Measurements from ENCODE around the gene SETD1B. TPM values are rescaled to one million over a fixed set of nuclear protein-coding genes. Genes with fewer than 3 reads are reported as not detected.

The SETD1B gene
- total and polyA plus RNA-seq, 2 of the 4 experiments (the other 2 are of a cell fraction) = 0.90 to 5.1 TPM

GRCh38 chr12:121822393-121823100 lies 18.7 kb downstream of the SETD1B start:
- H4K8ac ChIP-seq (ENCODE audit: low read depth in 2 of 2, low read length in 2 of 2) = no peak overlapping the region
- no peaks in the 10 kb centered on the region for H3K27me3 ChIP-seq (ENCODE audit: control insufficient read depth, insufficient read depth, low read length)
- BruUV-seq (replicated peaks) = TSS peak; percentile 68
- H2BK5ac ChIP-seq (ENCODE audit: low read depth, low read length, poor library complexity, severe bottlenecking) = no peak overlapping the region
- no peaks in the 10 kb centered on the region for H3K9me1 ChIP-seq (ENCODE audit: insufficient read depth, low read length)
- no peak overlapping the region for H3K4ac ChIP-seq (ENCODE audit: low read depth, low read length)
- H2AFZ ChIP-seq (replicated peaks; ENCODE audit: low read length, poor library complexity) = no peak overlapping the region
- DNase-seq (no peak), ATAC-seq (ENCODE audit: low read depth) (no peak)
- H3K4me1 ChIP-seq (ENCODE audit: control insufficient read depth, insufficient read depth, low read length) = no peaks in the 10 kb centered on the region
- no peak overlapping the region for H3K56ac ChIP-seq (ENCODE audit: extremely low read depth, insufficient read depth, low read length)
- no peak for TF ChIP-seq BHLHE40 (IDR thresholded peaks at IDR 0.05; ENCODE audit: low read depth, low read length)
- no peak for TF ChIP-seq CHD1 (IDR thresholded peaks at IDR 0.05; ENCODE audit: low read depth, low read length)
- TF ChIP-seq SMC3 (IDR thresholded peaks at IDR 0.05; ENCODE audit: low read depth, low read length) = no peak
- TF ChIP-seq RFX5 (IDR thresholded peaks at IDR 0.05; ENCODE audit: low read depth, low read length) = no peak
- TF ChIP-seq, protein P1, sequence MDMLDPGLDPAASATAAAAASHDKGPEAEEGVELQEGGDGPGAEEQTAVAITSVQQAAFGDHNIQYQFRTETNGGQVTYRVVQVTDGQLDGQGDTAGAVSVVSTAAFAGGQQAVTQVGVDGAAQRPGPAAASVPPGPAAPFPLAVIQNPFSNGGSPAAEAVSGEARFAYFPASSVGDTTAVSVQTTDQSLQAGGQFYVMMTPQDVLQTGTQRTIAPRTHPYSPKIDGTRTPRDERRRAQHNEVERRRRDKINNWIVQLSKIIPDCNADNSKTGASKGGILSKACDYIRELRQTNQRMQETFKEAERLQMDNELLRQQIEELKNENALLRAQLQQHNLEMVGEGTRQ (IDR thresholded peaks at IDR 0.05; ENCODE audit: low read depth, low read length) = no peak
- no peak for TF ChIP-seq CEBPB (IDR thresholded peaks at IDR 0.05; ENCODE audit: low read depth, low read length)
- TF ChIP-seq MAFK (IDR thresholded peaks at IDR 0.05; ENCODE audit: low read depth, low read length) = no peak
- TF ChIP-seq MXI1 (IDR thresholded peaks at IDR 0.05; ENCODE audit: borderline replicate concordance, low read depth, low read length) = no peak
- no peak for TF ChIP-seq POLR2A (IDR thresholded peaks at IDR 0.05; ENCODE audit: low read depth, low read length)
- no peak for TF ChIP-seq CTCF (conservative IDR thresholded peaks at IDR 0.05; ENCODE audit: low read depth, low read length)
- no peak for TF ChIP-seq RCOR1 (IDR thresholded peaks at IDR 0.05; ENCODE audit: insufficient replicate concordance, low read length)
- TF ChIP-seq NFE2L2 (IDR thresholded peaks at IDR 0.05; ENCODE audit: low read depth, low read length) = no peak
- no peak for TF ChIP-seq MAZ (IDR thresholded peaks at IDR 0.05; ENCODE audit: borderline replicate concordance, low read depth, low read length)
- TF ChIP-seq ELK1 (IDR thresholded peaks at IDR 0.05; ENCODE audit: borderline replicate concordance, low read depth, low read length) = no peak
- TF ChIP-seq RAD21 (IDR thresholded peaks at IDR 0.05; ENCODE audit: low read length) = no peak
- TF ChIP-seq FOS (IDR thresholded peaks at IDR 0.05; ENCODE audit: low read depth, low read length) = no peak
- ChIA-PET CTCF (no interaction called here), POLR2A (ENCODE audit: unreplicated experiment) (no interaction called here)
- H3K18ac ChIP-seq (ENCODE audit: low read depth, low read length) = no peak overlapping the region
- 95% methylated on average over 11 of the region's 39 CpGs; no CpG with 5 or more reads in 1 of the 2 experiments for WGBS, 2 experiments (ENCODE audit: extremely low coverage in 2 of 2, insufficient read length in 1 of 2)
- H4K91ac ChIP-seq (ENCODE audit: insufficient read depth, low read depth, low read length) = no peak overlapping the region
- H3K27ac ChIP-seq (ENCODE audit: insufficient read depth, low read length) = no peak overlapping the region
- in situ Hi-C loops (cut with MboI; ENCODE audit: low sequenced_read_pairs) = no loop called here
- no peak overlapping the region for H2BK15ac ChIP-seq (ENCODE audit: low read depth, low read length)
- no peak overlapping the region for H2BK120ac ChIP-seq (ENCODE audit: low read depth, low read length)
- peaks cover 13 to 58% of the 10 kb centered on the region in 2 experiments; a peak in 3 of 4 replicates for H3K79me1 ChIP-seq (ENCODE audit: low read depth in 1 of 2, low read length in 2 of 2)
- intact Hi-C loops (cut with micrococcal nuclease) = no loop called here
- peaks cover 4% of the 10 kb centered on the region for H4K20me1 ChIP-seq (ENCODE audit: insufficient read depth, low read length)
- H3K23ac ChIP-seq (ENCODE audit: low read depth, low read length) = no peak overlapping the region
- peaks cover 63% of the 10 kb centered on the region for H3K36me3 ChIP-seq (ENCODE audit: control insufficient read depth, insufficient read depth, low read length)
- H4K5ac ChIP-seq (ENCODE audit: low read depth, low read length) = no peak overlapping the region
- no peak overlapping the region for H3K9ac ChIP-seq (ENCODE audit: low read depth, low read length)
- H2AK5ac ChIP-seq (ENCODE audit: low read depth, low read length) = no peak overlapping the region
- H2AK9ac ChIP-seq (replicated peaks; ENCODE audit: low read depth, low read length, poor library complexity) = no peak overlapping the region
- no peak overlapping the region for H3K4me3 ChIP-seq (ENCODE audit: insufficient read depth, low read depth, low read length)
- H2BK20ac ChIP-seq (ENCODE audit: low read depth, low read length) = no peak overlapping the region
- dilution Hi-C loops (cut with HindIII; ENCODE audit: low sequenced_read_pairs, unreplicated experiment) = no loop called here
- H3K14ac ChIP-seq (replicated peaks; ENCODE audit: low read depth, low read length) = no peak overlapping the region
- no peaks in the 10 kb centered on the region for H3K9me3 ChIP-seq (ENCODE audit: control insufficient read depth, insufficient read depth, low read length)
- H3K4me2 ChIP-seq (ENCODE audit: low read depth, low read length) = no peak overlapping the region

Measured in IMR-90 (cell line).